GM12878 (cell line): Measurements from ENCODE around the gene VIPAS39.

ENCODE experiments used
- MXI1 ChIP-seq: fragments of 150-350 bp; IDR thresholded peaks from 2 replicates; pipeline ENCODE4 v1.6.1; 2011; ENCODE audit warnings: low read depth, mild to moderate bottlenecking, inconsistent platforms, low read length, improper control_type of control experiment
- SRF ChIP-seq, 2 experiments: IDR thresholded peaks; 2 replicates each; pipeline ENCODE4 v1.6.1; 2011; ENCODE audit warnings: low read depth in 2 of 2, low read length in 2 of 2, mild to moderate bottlenecking in 1 of 2, moderate library complexity in 1 of 2
- TF ChIP-seq, protein P1 (sequence below), 3 experiments: IDR thresholded peaks in 2 of 3; conservative IDR thresholded peaks in 1 of 3; 2 replicates each; pipeline ENCODE4 v1.5.1; 2011; ENCODE audit warnings: low read depth in 3 of 3, low read length in 3 of 3, mild to moderate bottlenecking in 3 of 3, control low read depth in 2 of 3, moderate library complexity in 2 of 3, inconsistent platforms in 1 of 3, mixed read lengths in 1 of 3; ENCODE audit not compliant: control insufficient read depth in 2 of 3, insufficient read depth in 1 of 3; ENCODE audit errors: extremely low read depth in 1 of 3

DNA sequence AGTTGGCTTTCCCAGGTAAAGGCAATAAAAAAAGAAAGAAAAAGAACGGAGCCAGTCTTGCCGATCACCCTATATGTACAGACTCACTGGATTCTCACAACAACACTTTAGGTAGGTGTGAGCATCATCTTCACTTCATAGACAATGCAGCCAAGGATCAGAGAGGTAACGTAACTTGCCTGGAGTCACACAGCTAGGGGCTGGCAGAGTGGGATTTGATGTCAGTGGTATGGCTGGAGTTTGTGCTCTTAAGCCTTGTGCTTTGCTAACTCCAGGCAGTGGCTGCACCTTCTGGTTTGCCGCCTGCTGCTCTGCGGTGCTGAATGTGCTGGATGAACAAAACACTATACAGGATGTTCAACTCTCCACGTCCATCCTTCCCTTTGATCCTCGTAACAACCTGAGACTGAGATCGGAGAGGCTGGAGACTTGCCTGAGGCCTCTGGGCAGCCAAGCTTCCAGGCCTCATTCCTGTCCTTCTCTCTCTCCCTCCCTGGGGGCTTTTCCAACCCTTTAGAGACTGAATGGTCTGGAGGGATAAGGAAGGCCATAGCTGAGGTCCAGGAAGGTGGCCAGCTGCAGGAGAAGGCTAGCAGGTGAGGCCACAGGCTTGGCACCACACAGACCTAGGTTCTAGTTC, 33.1 kb upstream of the VIPAS39 start:
- TF ChIP-seq, protein P1, sequence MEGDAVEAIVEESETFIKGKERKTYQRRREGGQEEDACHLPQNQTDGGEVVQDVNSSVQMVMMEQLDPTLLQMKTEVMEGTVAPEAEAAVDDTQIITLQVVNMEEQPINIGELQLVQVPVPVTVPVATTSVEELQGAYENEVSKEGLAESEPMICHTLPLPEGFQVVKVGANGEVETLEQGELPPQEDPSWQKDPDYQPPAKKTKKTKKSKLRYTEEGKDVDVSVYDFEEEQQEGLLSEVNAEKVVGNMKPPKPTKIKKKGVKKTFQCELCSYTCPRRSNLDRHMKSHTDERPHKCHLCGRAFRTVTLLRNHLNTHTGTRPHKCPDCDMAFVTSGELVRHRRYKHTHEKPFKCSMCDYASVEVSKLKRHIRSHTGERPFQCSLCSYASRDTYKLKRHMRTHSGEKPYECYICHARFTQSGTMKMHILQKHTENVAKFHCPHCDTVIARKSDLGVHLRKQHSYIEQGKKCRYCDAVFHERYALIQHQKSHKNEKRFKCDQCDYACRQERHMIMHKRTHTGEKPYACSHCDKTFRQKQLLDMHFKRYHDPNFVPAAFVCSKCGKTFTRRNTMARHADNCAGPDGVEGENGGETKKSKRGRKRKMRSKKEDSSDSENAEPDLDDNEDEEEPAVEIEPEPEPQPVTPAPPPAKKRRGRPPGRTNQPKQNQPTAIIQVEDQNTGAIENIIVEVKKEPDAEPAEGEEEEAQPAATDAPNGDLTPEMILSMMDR (IDR thresholded peaks at IDR 0.05 in 2 of 3, conservative IDR thresholded peaks at IDR 0.05 in 1 of 3; ENCODE audit: control insufficient read depth in 2 of 3, extremely low read depth in 1 of 3, insufficient read depth in 1 of 3, low read depth in 3 of 3, low read length in 3 of 3): no peak
- no peak for TF ChIP-seq MXI1
- TF ChIP-seq SRF (IDR thresholded peaks at IDR 0.05; ENCODE audit: low read depth in 2 of 2, low read length in 2 of 2): no peak
